Measurements from ENCODE around the gene MYO16. TPM values are rescaled to one million over a fixed set of nuclear protein-coding genes. Genes with fewer than 3 reads are reported as not detected.

MYO16 gene
- total RNA-seq, 4 donors from 2014 or later: under 0.01 to 0.21 TPM; not detected in 2

GRCh38 chr13:109043636-109044035 lies 414.2 kb downstream of the MYO16 start:
- TF ChIP-seq, protein P1, sequence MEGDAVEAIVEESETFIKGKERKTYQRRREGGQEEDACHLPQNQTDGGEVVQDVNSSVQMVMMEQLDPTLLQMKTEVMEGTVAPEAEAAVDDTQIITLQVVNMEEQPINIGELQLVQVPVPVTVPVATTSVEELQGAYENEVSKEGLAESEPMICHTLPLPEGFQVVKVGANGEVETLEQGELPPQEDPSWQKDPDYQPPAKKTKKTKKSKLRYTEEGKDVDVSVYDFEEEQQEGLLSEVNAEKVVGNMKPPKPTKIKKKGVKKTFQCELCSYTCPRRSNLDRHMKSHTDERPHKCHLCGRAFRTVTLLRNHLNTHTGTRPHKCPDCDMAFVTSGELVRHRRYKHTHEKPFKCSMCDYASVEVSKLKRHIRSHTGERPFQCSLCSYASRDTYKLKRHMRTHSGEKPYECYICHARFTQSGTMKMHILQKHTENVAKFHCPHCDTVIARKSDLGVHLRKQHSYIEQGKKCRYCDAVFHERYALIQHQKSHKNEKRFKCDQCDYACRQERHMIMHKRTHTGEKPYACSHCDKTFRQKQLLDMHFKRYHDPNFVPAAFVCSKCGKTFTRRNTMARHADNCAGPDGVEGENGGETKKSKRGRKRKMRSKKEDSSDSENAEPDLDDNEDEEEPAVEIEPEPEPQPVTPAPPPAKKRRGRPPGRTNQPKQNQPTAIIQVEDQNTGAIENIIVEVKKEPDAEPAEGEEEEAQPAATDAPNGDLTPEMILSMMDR (IDR thresholded peaks at IDR 0.05): no peak
- TF ChIP-seq POLR2A (IDR thresholded peaks at IDR 0.05): no peak
- WGBS, 2 donors: 88 to 92% methylated on average over 3 of the region's 3 CpGs
- no peak for DNase-seq (ENCODE audit: low spot score in 2 of 2)
- no peaks in the 10 kb centered on the region for H3K4me1 ChIP-seq
- no peaks in the 10 kb centered on the region for H3K9me3 ChIP-seq
- no peak overlapping the region for H3K27ac ChIP-seq
- H3K27me3 ChIP-seq: no peaks in the 10 kb centered on the region
- no peaks in the 10 kb centered on the region for H3K36me3 ChIP-seq
- H3K4me3 ChIP-seq: no peak overlapping the region

DNA sequence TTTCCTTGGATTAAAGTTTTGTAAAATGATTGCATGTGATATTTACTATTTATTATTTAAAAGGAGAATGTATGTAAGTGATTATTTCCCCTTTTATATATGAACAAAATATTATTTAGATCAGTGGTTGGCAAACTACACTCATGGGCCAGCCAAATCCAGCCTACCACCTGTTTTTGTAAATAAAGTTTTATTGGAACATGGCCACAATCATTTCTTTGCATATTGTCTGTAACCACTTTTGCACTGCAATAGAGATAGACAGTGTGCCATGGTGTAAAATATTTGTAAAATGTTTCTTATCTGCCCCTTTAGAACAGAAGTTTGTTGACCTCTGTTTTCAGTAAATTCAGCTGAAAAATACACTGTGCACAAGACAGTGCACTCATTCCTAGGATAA lies 426.4 kb downstream of the MYO16 start:
- no peak overlapping the region for H3K27ac ChIP-seq
- no peaks in the 10 kb centered on the region for H3K27me3 ChIP-seq
- no peak overlapping the region for H3K4me3 ChIP-seq
- H3K9me3 ChIP-seq: no peaks in the 10 kb centered on the region
- no peak for DNase-seq (ENCODE audit: low spot score in 2 of 2)
- H3K4me1 ChIP-seq: no peaks in the 10 kb centered on the region
- TF ChIP-seq POLR2A (IDR thresholded peaks at IDR 0.05) (no peak), EP300 (IDR thresholded peaks at IDR 0.05) (no peak)
- TF ChIP-seq, protein P1 (IDR thresholded peaks at IDR 0.05): no peak
- H3K36me3 ChIP-seq: no peaks in the 10 kb centered on the region

- no peak for TF ChIP-seq POLR2A (IDR thresholded peaks at IDR 0.05)
- TF ChIP-seq, protein P1 (IDR thresholded peaks at IDR 0.05): no peak
- TF ChIP-seq EP300 (IDR thresholded peaks at IDR 0.05): no peak
- DNase-seq (ENCODE audit: low spot score in 2 of 2): no peak
- H3K9me3 ChIP-seq: no peaks in the 10 kb centered on the region
- H3K4me1 ChIP-seq: no peaks in the 10 kb centered on the region
- no peak overlapping the region for H3K27ac ChIP-seq
- no peaks in the 10 kb centered on the region for H3K36me3 ChIP-seq
- WGBS, 2 donors: 71 to 73% methylated on average over 5 of the region's 5 CpGs
- H3K27me3 ChIP-seq: no peaks in the 10 kb centered on the region
- no peak overlapping the region for H3K4me3 ChIP-seq
These were observed 428.7 kb downstream of the MYO16 start for GRCh38 chr13:109058087-109058486.

- no peak overlapping the region for H3K27ac ChIP-seq
- TF ChIP-seq, protein P1 (IDR thresholded peaks at IDR 0.05): no peak
- TF ChIP-seq EP300 (IDR thresholded peaks at IDR 0.05) (no peak), POLR2A (IDR thresholded peaks at IDR 0.05) (no peak)
- peaks cover 0 to 4% (median 0%) of the 10 kb centered on the region in 4 donors for H3K9me3 ChIP-seq
- H3K27me3 ChIP-seq: no peaks in the 10 kb centered on the region
- no peaks in the 10 kb centered on the region for H3K4me1 ChIP-seq
- 76 to 79% methylated on average over 3 of the region's 3 CpGs for WGBS, 2 donors
- no peaks in the 10 kb centered on the region for H3K36me3 ChIP-seq
- DNase-seq (ENCODE audit: low spot score in 2 of 2): no peak
- no peak overlapping the region for H3K4me3 ChIP-seq
These were observed 443.1 kb downstream of the MYO16 start for GRCh38 chr13:109072505-109072904.

DNA sequence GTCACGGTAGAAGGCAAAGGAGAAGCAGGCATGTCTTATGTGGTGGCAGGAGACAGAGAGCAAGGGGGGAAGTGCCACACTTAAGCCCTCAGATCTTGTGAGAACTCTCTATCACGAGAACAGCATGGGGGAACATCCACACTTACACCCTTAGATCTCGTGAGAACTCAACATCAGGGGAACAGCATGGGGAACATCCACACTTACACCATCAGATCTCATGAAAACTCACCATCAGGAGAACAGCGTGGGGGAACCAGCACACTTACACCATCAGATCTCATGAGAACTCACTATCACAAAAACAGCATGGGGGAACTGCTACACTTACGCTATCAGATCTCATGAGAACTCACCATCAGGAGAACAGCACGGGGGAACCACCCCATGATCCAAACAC lies 445.0 kb downstream of the MYO16 start:
- no peaks in the 10 kb centered on the region for H3K27me3 ChIP-seq

More for the DNA sequence above, 445.0 kb downstream of the MYO16 start:
- Histone ChIP-seq H3K36me3 (no peaks in the 10 kb centered on the region), H3K4me3 (no peak overlapping the region), H3K27ac (no peak overlapping the region), H3K9me3 (no peaks in the 10 kb centered on the region), H3K4me1 (no peaks in the 10 kb centered on the region)
- TF ChIP-seq EP300 (IDR thresholded peaks at IDR 0.05) (no peak), POLR2A (IDR thresholded peaks at IDR 0.05) (no peak)
- TF ChIP-seq, protein P1 (IDR thresholded peaks at IDR 0.05): no peak
- no peak for DNase-seq (ENCODE audit: low spot score in 2 of 2)
- 78 to 85% methylated on average over 6 of the region's 6 CpGs for WGBS, 2 donors

Data from tibial nerve (tissue), 4 donors.